HEK293 (cell line): ENCODE results near the gene SNRNP70.

Experiments
- FEZF1 ChIP-seq: fragments of 450-650 bp; formaldehyde crosslinking; IDR thresholded peaks from 2 replicates; pipeline ENCODE4 v1.5.1; 2016; ENCODE audit warnings: missing biosample characterization, missing genetic modification characterization
- KLF1 ChIP-seq: fragments of 450-650 bp; formaldehyde crosslinking; IDR thresholded peaks from 2 replicates; pipeline ENCODE4 v1.5.1; 2016; ENCODE audit warnings: missing biosample characterization, missing genetic modification characterization
- KLF10 ChIP-seq: fragments of 450-650 bp; IDR thresholded peaks from 2 replicates; pipeline ENCODE4 v1.5.1; 2018; ENCODE audit warnings: missing biosample characterization, mild to moderate bottlenecking, missing genetic modification characterization
- KLF16 ChIP-seq: fragments of 450-650 bp; formaldehyde crosslinking; IDR thresholded peaks from 2 replicates; pipeline ENCODE4 v1.5.1; 2017; ENCODE audit warnings: missing biosample characterization, missing genetic modification characterization
- KLF7 ChIP-seq: fragments of 450-650 bp; formaldehyde crosslinking; IDR thresholded peaks from 2 replicates; pipeline ENCODE4 v1.5.1; 2016; ENCODE audit warnings: missing biosample characterization, missing genetic modification characterization, borderline replicate concordance
- KLF9 ChIP-seq: fragments of 450-650 bp; formaldehyde crosslinking; IDR thresholded peaks from 2 replicates; pipeline ENCODE4 v1.5.1; 2016; ENCODE audit warnings: missing biosample characterization, missing genetic modification characterization, low read depth
- SP3 ChIP-seq: fragments of 450-650 bp; formaldehyde crosslinking; IDR thresholded peaks from 2 replicates; pipeline ENCODE4 v1.5.1; 2016; ENCODE audit warnings: missing biosample characterization, missing genetic modification characterization
- ZBTB17 ChIP-seq: fragments of 450-650 bp; formaldehyde crosslinking; IDR thresholded peaks from 2 replicates; pipeline ENCODE4 v1.5.1; 2016; ENCODE audit warnings: missing biosample characterization, missing genetic modification characterization
- ZBTB48 ChIP-seq: fragments of 450-650 bp; formaldehyde crosslinking; IDR thresholded peaks from 2 replicates; pipeline ENCODE4 v1.5.1; 2016; ENCODE audit warnings: missing biosample characterization, missing genetic modification characterization
- ZBTB8A ChIP-seq: fragments of 450-650 bp; formaldehyde crosslinking; IDR thresholded peaks from 2 replicates; pipeline ENCODE4 v1.5.1; 2016; ENCODE audit warnings: missing biosample characterization, missing genetic modification characterization
- ZIC2 ChIP-seq: fragments of 450-650 bp; formaldehyde crosslinking; IDR thresholded peaks from 2 replicates; pipeline ENCODE4 v1.5.1; 2016; ENCODE audit warnings: missing biosample characterization, missing genetic modification characterization
- ZNF114 ChIP-seq: fragments of 450-650 bp; formaldehyde crosslinking; IDR thresholded peaks from 2 replicates; pipeline ENCODE4 v1.5.0; 2017; ENCODE audit warnings: missing biosample characterization, missing genetic modification characterization
- ZNF138 ChIP-seq: fragments of 450-650 bp; formaldehyde crosslinking; IDR thresholded peaks from 2 replicates; pipeline ENCODE4 v1.5.1; 2016; ENCODE audit warnings: missing biosample characterization, missing genetic modification characterization, borderline replicate concordance
- ZNF157 ChIP-seq: fragments of 450-650 bp; formaldehyde crosslinking; IDR thresholded peaks from 2 replicates; pipeline ENCODE4 v1.5.1; 2016; ENCODE audit warnings: missing biosample characterization, missing genetic modification characterization
- ZNF169 ChIP-seq: fragments of 450-650 bp; formaldehyde crosslinking; IDR thresholded peaks from 2 replicates; pipeline ENCODE4 v1.5.1; 2016; ENCODE audit warnings: missing biosample characterization, missing genetic modification characterization
- ZNF175 ChIP-seq: fragments of 450-650 bp; formaldehyde crosslinking; IDR thresholded peaks from 2 replicates; pipeline ENCODE4 v1.5.1; 2016; ENCODE audit warnings: missing biosample characterization, missing genetic modification characterization
- ZNF202 ChIP-seq: fragments of 450-650 bp; formaldehyde crosslinking; IDR thresholded peaks from 2 replicates; pipeline ENCODE4 v1.5.1; 2016; ENCODE audit warnings: missing biosample characterization, missing genetic modification characterization, borderline replicate concordance
- ZNF221 ChIP-seq: fragments of 450-650 bp; formaldehyde crosslinking; IDR thresholded peaks from 2 replicates; pipeline ENCODE4 v1.5.1; 2017; ENCODE audit warnings: missing biosample characterization, missing genetic modification characterization, borderline replicate concordance
- ZNF335 ChIP-seq: fragments of 450-650 bp; formaldehyde crosslinking; conservative IDR thresholded peaks from 2 replicates; pipeline ENCODE4 v1.5.1; 2016; ENCODE audit warnings: missing biosample characterization, missing genetic modification characterization
- ZNF404 ChIP-seq: fragments of 450-650 bp; formaldehyde crosslinking; IDR thresholded peaks from 2 replicates; pipeline ENCODE4 v1.5.1; 2017; ENCODE audit warnings: missing biosample characterization, missing genetic modification characterization
- ZNF423 ChIP-seq: fragments of 450-650 bp; formaldehyde crosslinking; IDR thresholded peaks from 2 replicates; pipeline ENCODE4 v1.5.1; 2016; ENCODE audit warnings: missing biosample characterization, missing genetic modification characterization
- ZNF670 ChIP-seq: fragments of 450-650 bp; formaldehyde crosslinking; IDR thresholded peaks from 2 replicates; pipeline ENCODE4 v1.5.1; 2016; ENCODE audit warnings: missing biosample characterization, missing genetic modification characterization, low read depth
- ZNF677 ChIP-seq: fragments of 450-650 bp; IDR thresholded peaks from 2 replicates; pipeline ENCODE4 v1.5.0; 2018; ENCODE audit warnings: missing biosample characterization, mild to moderate bottlenecking, missing genetic modification characterization, moderate library complexity
- ZNF701 ChIP-seq: fragments of 450-650 bp; formaldehyde crosslinking; IDR thresholded peaks from 2 replicates; pipeline ENCODE4 v1.5.1; 2016; ENCODE audit warnings: missing biosample characterization, missing genetic modification characterization
- ZNF776 ChIP-seq: fragments of 450-650 bp; formaldehyde crosslinking; IDR thresholded peaks from 2 replicates; pipeline ENCODE4 v1.5.0; 2017; ENCODE audit warnings: missing biosample characterization, missing genetic modification characterization, borderline replicate concordance
- ZNF837 ChIP-seq: fragments of 450-650 bp; formaldehyde crosslinking; IDR thresholded peaks from 2 replicates; pipeline ENCODE4 v1.5.1; 2016; ENCODE audit warnings: missing biosample characterization, missing genetic modification characterization
- ZNF843 ChIP-seq: fragments of 450-650 bp; formaldehyde crosslinking; IDR thresholded peaks from 2 replicates; pipeline ENCODE4 v1.5.1; 2016; ENCODE audit warnings: missing biosample characterization, missing genetic modification characterization
- ZXDB ChIP-seq: fragments of 450-650 bp; formaldehyde crosslinking; IDR thresholded peaks from 2 replicates; pipeline ENCODE4 v1.5.1; 2016; ENCODE audit warnings: missing biosample characterization, missing genetic modification characterization
- TF ChIP-seq, protein P1 (sequence below): fragments of 450-650 bp; formaldehyde crosslinking; IDR thresholded peaks from 2 replicates; pipeline ENCODE4 v1.5.1; 2016; ENCODE audit warnings: missing biosample characterization, missing genetic modification characterization
- TF ChIP-seq, protein P2 (sequence below): fragments of 450-650 bp; formaldehyde crosslinking; IDR thresholded peaks from 2 replicates; pipeline ENCODE4 v1.5.1; 2016; ENCODE audit warnings: missing biosample characterization, missing genetic modification characterization, low read depth
- TF ChIP-seq, protein P3 (sequence below): fragments of 450-650 bp; formaldehyde crosslinking; IDR thresholded peaks from 2 replicates; pipeline ENCODE4 v1.5.1; 2016; ENCODE audit warnings: missing biosample characterization, missing genetic modification characterization
- TF ChIP-seq, protein P4 (sequence below): fragments of 450-650 bp; formaldehyde crosslinking; IDR thresholded peaks from 2 replicates; pipeline ENCODE4 v1.5.1; 2016; ENCODE audit warnings: missing biosample characterization, missing genetic modification characterization, low read depth
- TF ChIP-seq, protein P5 (sequence below): fragments of 450-650 bp; formaldehyde crosslinking; IDR thresholded peaks from 2 replicates; pipeline ENCODE4 v1.5.1; 2017; ENCODE audit warnings: missing biosample characterization, missing genetic modification characterization

Gene SNRNP70

DNA sequence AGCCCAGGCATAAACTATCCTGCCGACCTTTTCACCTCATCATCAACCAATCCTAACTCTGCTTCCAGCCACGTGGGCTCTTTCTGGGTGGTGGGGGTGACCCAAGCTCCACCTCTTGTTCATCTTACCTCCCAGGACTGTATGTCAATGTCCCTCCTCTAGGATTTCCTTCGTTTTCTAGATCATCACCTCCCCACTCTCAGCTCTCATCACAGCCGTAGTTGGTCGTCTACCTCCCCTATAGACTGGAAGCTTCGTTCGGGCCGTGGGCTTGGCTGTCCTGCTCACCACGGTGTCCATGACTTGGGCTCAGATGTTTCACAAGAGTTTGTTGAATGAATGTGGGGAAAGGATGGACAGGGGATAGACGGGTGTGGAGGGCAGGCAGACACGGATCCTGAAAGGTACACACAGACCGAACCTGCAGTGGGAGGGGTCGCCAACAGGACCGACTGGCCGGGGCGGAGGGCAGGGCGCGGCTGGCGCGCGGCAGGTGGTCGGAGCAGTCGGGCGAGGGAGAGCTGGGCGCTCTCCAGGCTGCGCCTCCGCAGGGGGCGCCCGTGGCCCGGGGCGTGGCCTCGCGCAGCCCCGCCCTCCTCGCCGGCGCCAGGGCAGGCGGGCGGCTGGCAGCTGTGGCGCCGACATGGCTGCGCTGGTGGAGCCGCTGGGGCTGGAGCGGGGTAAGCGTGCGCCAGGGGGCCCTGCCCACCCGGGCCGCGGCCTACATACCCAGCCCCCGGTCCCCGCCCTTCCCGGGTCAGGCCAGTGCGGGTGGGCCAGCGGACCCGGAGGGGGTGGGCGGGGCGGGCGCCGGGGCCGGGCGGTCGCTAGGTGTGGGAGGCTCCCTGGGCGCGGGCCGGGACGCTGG, 28.7 kb downstream of the SNRNP70 start, which contains the start of gene LIN7B (continued):
- TF ChIP-seq, protein P1, sequence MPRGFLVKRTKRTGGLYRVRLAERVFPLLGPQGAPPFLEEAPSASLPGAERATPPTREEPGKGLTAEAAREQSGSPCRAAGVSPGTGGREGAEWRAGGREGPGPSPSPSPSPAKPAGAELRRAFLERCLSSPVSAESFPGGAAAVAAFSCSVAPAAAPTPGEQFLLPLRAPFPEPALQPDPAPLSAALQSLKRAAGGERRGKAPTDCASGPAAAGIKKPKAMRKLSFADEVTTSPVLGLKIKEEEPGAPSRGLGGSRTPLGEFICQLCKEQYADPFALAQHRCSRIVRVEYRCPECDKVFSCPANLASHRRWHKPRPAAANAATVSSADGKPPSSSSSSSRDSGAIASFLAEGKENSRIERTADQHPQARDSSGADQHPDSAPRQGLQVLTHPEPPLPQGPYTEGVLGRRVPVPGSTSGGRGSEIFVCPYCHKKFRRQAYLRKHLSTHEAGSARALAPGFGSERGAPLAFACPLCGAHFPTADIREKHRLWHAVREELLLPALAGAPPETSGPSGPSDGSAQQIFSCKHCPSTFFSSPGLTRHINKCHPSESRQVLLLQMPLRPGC (tag by site-specific recombination) = no peak
- peak; percentile 52 for TF ChIP-seq KLF1 (tag by site-specific recombination)
- TF ChIP-seq ZNF404 = no peak
- TF ChIP-seq ZBTB8A (tag by site-specific recombination) = peak; percentile 84; the same call in 1 of the 2 replicates
- TF ChIP-seq ZNF423 (tag by site-specific recombination) = no peak
- TF ChIP-seq, protein P2, sequence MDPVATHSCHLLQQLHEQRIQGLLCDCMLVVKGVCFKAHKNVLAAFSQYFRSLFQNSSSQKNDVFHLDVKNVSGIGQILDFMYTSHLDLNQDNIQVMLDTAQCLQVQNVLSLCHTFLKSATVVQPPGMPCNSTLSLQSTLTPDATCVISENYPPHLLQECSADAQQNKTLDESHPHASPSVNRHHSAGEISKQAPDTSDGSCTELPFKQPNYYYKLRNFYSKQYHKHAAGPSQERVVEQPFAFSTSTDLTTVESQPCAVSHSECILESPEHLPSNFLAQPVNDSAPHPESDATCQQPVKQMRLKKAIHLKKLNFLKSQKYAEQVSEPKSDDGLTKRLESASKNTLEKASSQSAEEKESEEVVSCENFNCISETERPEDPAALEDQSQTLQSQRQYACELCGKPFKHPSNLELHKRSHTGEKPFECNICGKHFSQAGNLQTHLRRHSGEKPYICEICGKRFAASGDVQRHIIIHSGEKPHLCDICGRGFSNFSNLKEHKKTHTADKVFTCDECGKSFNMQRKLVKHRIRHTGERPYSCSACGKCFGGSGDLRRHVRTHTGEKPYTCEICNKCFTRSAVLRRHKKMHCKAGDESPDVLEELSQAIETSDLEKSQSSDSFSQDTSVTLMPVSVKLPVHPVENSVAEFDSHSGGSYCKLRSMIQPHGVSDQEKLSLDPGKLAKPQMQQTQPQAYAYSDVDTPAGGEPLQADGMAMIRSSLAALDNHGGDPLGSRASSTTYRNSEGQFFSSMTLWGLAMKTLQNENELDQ (tag by site-specific recombination) = no peak
- TF ChIP-seq KLF9 = peak; percentile 59; the same call in 1 of the 2 replicates
- peak; percentile 63; the same call in 1 of the 2 replicates for TF ChIP-seq ZXDB (tag by site-specific recombination)
- TF ChIP-seq ZNF701 (tag by site-specific recombination) = no peak
- TF ChIP-seq KLF10 (tag by site-specific recombination) = no peak
- 0 out of 2 replicates have a peak, but pooled peaks have one; percentile 35 for TF ChIP-seq ZNF677 (tag by site-specific recombination)
- TF ChIP-seq FEZF1 (tag by site-specific recombination) = no peak
- TF ChIP-seq ZNF221 (tag by site-specific recombination) = no peak
- TF ChIP-seq ZNF114 (tag by site-specific recombination) = no peak
- no peak for TF ChIP-seq ZNF843
- TF ChIP-seq, protein P3, sequence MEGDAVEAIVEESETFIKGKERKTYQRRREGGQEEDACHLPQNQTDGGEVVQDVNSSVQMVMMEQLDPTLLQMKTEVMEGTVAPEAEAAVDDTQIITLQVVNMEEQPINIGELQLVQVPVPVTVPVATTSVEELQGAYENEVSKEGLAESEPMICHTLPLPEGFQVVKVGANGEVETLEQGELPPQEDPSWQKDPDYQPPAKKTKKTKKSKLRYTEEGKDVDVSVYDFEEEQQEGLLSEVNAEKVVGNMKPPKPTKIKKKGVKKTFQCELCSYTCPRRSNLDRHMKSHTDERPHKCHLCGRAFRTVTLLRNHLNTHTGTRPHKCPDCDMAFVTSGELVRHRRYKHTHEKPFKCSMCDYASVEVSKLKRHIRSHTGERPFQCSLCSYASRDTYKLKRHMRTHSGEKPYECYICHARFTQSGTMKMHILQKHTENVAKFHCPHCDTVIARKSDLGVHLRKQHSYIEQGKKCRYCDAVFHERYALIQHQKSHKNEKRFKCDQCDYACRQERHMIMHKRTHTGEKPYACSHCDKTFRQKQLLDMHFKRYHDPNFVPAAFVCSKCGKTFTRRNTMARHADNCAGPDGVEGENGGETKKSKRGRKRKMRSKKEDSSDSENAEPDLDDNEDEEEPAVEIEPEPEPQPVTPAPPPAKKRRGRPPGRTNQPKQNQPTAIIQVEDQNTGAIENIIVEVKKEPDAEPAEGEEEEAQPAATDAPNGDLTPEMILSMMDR (tag by site-specific recombination) = peak; percentile 31; the same call in 1 of the 2 replicates
- no peak for TF ChIP-seq KLF16 (tag by site-specific recombination)
- TF ChIP-seq ZNF175 (tag by site-specific recombination) = no peak
- peak; percentile 56; the same call in 1 of the 2 replicates for TF ChIP-seq ZIC2
- TF ChIP-seq, protein P4, sequence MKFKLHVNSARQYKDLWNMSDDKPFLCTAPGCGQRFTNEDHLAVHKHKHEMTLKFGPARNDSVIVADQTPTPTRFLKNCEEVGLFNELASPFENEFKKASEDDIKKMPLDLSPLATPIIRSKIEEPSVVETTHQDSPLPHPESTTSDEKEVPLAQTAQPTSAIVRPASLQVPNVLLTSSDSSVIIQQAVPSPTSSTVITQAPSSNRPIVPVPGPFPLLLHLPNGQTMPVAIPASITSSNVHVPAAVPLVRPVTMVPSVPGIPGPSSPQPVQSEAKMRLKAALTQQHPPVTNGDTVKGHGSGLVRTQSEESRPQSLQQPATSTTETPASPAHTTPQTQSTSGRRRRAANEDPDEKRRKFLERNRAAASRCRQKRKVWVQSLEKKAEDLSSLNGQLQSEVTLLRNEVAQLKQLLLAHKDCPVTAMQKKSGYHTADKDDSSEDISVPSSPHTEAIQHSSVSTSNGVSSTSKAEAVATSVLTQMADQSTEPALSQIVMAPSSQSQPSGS (tag by site-specific recombination) = no peak
- no peak for TF ChIP-seq ZNF138 (tag by site-specific recombination)
- TF ChIP-seq ZNF776 (tag by site-specific recombination) = no peak
- peak; percentile 62 for TF ChIP-seq SP3 (tag by site-specific recombination)
- peak; percentile 81 for TF ChIP-seq ZBTB17 (tag by site-specific recombination)
- no peak for TF ChIP-seq ZNF670 (tag by site-specific recombination)
- TF ChIP-seq ZBTB48 = no peak
- no peak for TF ChIP-seq ZNF837 (tag by site-specific recombination)
- peak; percentile 59 for TF ChIP-seq ZNF335 (tag by site-specific recombination)
- no peak for TF ChIP-seq ZNF202 (tag by site-specific recombination)
- no peak for TF ChIP-seq KLF7 (tag by site-specific recombination)
- no peak for TF ChIP-seq ZNF169 (tag by site-specific recombination)
- TF ChIP-seq, protein P5, sequence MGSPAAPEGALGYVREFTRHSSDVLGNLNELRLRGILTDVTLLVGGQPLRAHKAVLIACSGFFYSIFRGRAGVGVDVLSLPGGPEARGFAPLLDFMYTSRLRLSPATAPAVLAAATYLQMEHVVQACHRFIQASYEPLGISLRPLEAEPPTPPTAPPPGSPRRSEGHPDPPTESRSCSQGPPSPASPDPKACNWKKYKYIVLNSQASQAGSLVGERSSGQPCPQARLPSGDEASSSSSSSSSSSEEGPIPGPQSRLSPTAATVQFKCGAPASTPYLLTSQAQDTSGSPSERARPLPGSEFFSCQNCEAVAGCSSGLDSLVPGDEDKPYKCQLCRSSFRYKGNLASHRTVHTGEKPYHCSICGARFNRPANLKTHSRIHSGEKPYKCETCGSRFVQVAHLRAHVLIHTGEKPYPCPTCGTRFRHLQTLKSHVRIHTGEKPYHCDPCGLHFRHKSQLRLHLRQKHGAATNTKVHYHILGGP = no peak
- TF ChIP-seq ZNF157 (tag by site-specific recombination) = no peak
